Regular cardiac myocyte (primary cell): ENCODE results near the gene PPID. TPM values are rescaled to one million over a fixed set of nuclear protein-coding genes. Genes with fewer than 3 reads are reported as not detected.

ENCODE experiments used
- total RNA-seq: library from RNA; depleted of rRNA; stranded (reverse); fragments of >200 nt; gene quantifications from 2 replicates; pipeline ENCODE4 v1.2.3, GENCODE V29; 2014

PPID gene
- 30.2 and 45.4 TPM in 2 replicates for total RNA-seq

GRCh38 chr4:158722917-158723793, at the start of gene PPID:
PPID (minus strand) TSS chr4:158723396; CDS start chr4:158723288, 108 bp downstream.

GRCh38 chr4:158768555-158769174, 45.5 kb upstream of the PPID start, which contains the start of gene FNIP2:
FNIP2 (plus strand) TSS chr4:158769026; CDS start chr4:158769213, 187 bp downstream.

GRCh38 chr4:158671915-158672806, 51.0 kb downstream of the PPID start, which contains the start of gene ETFDH:
ETFDH (plus strand) TSS chr4:158672296; CDS start chr4:158672457, 161 bp downstream.

GRCh38 chr4:158671665-158671914, 51.6 kb downstream of the PPID start, which contains the start of gene C4orf46:
C4orf46 (minus strand) TSS chr4:158671887; CDS start chr4:158671801, 86 bp downstream.

Other genes starting within 250 kb of the PPID start
- gene RXFP1, start 201.5 kb downstream of the PPID start, total RNA-seq, result 1.3 and 18.6 TPM in 2 replicates
- 11.0 and 17.3 TPM in 2 replicates for gene C4orf46, start 51.5 kb downstream of the PPID start, total RNA-seq
- gene ETFDH, start 51.1 kb downstream of the PPID start, total RNA-seq, result 22.2 and 40.6 TPM in 2 replicates
- gene FNIP2, start 45.6 kb upstream of the PPID start, total RNA-seq, result 15.0 and 37.5 TPM in 2 replicates